HG03103 (cell line): ENCODE data around the gene PEX12.
"Not testable (repeated sequence)": the region's sequence is repeated elsewhere in the genome, so short reads cannot be mapped to it uniquely, and the experiment has no call there.

Experiments used
- ATAC-seq: cut with Tn5 transposase; IDR thresholded peaks from one replicate; pipeline ENCODE4 v1.9.1; 2021; ENCODE audit warnings: low read depth; ENCODE audit not compliant: unreplicated experiment

Gene PEX12

DNA sequence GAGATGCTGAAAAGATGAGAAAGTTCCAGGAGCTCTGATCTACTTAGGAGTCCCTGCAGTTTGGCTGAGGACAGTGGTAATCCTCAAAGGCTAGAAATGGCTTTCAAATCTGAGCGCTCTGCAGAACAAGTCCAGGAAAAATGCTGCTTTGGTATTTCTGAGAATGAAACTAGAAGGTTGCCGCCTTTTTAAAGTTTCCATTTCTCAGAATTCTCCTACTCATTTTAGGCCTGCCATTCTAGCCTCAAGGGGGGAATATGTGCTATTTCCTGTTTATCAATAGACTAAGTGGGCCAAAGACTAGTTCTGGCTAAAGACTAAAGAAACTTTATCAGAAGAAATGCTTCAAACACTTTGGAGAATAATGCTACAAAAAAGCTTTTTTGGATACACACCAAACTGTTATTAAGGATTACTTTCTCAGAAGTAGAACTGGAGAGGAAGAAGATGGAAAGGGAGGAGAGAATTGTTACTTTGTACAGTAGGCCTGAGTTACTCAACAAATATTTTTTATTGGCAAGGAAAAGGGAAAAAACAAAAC is 40.7 kb downstream of the PEX12 start, which contains the start of gene SLFN12L:
Gene SLFN12L (minus strand): TSS at position 78 of the 541 bp plus-strand sequence. CDS start 15,314 bp downstream, outside the sequence.
- ATAC-seq = no peak

- ATAC-seq = no peak
Observed at GRCh38 chr17:35536664-35537171, 41.7 kb downstream of the PEX12 start.

- not testable (repeated sequence) for ATAC-seq
Observed at GRCh38 chr17:35535406-35535805, 43.0 kb downstream of the PEX12 start.

GRCh38 chr17:35534576-35535093 is 43.7 kb downstream of the PEX12 start:
- no peak for ATAC-seq

GRCh38 chr17:35531160-35531559 is 47.2 kb downstream of the PEX12 start:
- ATAC-seq = no peak

- no peak for ATAC-seq
Observed at GRCh38 chr17:35529866-35530265, 48.5 kb downstream of the PEX12 start.

- not testable (repeated sequence) for ATAC-seq
Observed at GRCh38 chr17:35529326-35529725, 49.0 kb downstream of the PEX12 start.
